ENCODE results near the gene MLXIP.
"Not testable (repeated sequence)": the region's sequence is repeated elsewhere in the genome, so short reads cannot be mapped to it uniquely, and the experiment has no call there.

Gene MLXIP

GRCh38 chr12:122097927-122098756, 19.6 kb downstream of the MLXIP start:
- peak; percentile 74 for DNase-seq

DNA sequence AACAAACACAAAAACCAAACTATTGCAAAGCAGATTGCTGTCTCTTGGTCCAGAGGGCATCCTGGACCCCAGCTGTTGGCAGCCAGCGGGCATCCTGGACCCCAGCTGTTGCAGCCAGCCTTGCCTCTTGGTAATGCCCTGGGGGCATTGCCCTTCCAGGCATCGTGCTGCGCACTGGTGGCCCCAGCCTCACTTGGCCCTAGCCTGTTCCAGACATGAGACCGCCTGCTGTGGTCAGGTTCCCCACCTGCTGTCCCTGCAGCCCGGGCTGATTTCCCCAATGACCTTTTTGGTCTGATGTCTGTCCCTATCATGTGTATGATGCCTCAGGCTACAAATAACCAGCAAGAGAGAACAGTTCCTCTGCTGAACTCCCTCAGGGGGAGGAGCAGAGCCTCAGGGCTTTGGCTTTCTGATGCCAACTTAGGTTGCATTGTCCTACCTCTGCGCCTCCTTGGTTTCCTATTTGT, 20.8 kb downstream of the MLXIP start:
- no peak for DNase-seq

DNA sequence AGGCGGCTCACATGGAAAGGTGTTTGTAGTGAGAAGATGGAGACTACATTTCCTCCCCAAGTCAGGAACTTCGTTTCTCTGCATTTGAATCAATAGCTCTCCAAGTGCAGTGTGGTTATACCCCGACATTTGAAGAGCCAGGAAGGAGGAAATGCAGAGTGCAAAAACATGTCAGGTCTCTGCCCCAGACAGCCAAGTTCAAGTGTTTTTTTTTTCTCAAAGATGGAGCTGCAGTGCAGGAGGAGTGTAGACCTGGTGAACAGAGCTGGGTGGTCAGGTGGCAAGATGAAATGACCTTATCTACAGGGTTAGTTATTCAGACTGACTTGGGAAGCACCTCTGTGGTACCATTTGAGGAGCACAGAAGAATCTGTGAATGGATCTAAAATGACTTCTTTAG, 21.3 kb downstream of the MLXIP start:
- DNase-seq = no peak

GRCh38 chr12:122100568-122100967, 22.0 kb downstream of the MLXIP start:
- DNase-seq = no peak

DNA sequence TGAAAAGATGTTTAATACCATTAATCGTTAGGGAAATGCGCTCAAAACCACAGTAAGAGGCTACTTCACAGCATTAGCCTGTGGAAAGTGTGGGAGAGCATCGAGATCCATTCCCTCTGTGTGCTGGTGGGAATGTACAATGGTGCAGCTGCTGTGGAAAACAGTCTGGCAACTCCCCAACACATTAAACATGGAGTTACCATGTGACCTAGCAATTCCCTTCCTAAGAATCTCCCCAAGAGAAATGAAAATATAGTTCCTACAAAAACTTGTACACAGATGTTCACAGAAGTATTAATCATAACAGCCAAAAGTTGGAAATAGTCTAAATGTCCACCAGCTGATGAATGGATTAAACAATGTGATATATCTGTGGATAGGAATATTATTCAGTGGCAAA, 23.8 kb downstream of the MLXIP start:
- no peak for DNase-seq

- no peak for DNase-seq
Observed at GRCh38 chr12:122104844-122105243, 26.3 kb downstream of the MLXIP start.

DNA sequence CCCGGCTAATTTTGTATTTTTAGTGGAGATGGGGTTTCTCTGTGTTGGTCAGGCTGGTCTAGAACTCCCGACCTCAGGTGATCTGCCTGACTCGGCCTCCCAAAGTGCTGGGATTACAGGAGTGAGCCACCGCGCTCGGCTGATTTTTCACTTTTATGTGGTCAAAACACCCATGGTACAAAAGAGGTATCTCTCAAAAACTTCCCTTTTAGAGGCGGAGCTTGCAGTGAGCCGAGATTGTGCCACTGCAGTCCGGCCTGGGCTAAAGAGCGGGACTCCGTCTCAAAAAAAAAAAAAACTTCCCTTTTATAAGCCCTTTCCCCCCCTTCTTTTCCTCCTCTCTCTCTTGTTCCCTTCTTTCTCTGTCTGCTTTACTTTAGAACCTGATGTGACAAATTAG, 26.9 kb downstream of the MLXIP start:
- not testable (repeated sequence) for DNase-seq

DNA sequence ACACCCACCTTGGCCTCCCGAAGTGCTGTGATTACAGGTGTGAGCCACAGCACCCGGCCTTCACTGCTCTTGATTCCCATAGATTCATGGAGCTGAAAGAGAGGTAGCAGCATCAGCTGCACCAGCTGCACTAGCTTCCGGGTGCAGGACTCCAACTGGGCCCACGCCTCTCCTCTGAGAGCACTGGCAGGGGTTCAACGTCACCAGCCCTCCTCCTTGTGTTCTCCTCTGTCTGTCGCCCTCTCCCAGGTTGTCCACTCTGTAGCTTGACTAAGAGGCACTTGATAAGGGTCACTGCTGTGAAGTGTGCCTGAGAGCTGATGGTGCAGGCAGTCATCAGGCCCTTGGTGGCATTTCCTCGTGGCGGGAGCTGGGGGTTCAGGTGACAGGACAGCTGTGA, 28.3 kb downstream of the MLXIP start:
- peak; percentile 89 for DNase-seq

DNA sequence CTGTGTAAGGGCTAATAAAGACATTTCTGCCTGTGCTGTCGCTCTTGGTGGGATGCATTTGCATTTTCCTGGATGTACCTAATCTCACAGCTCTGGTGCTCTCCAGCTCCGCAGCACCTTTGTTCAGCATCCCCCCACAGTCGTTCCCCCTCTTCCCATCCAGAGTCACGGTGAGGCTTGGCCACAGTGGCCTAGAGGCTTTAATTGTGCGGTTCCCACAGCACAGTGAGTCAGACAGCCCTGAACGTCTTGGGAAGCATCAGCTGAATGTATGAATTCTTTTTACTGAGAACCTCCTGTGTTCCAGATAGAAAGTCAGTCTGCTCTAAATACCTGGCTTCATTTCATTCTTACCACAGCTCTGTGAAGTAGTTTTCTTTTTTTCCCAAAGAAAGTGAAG, 28.7 kb downstream of the MLXIP start:
- no peak for DNase-seq

DNA sequence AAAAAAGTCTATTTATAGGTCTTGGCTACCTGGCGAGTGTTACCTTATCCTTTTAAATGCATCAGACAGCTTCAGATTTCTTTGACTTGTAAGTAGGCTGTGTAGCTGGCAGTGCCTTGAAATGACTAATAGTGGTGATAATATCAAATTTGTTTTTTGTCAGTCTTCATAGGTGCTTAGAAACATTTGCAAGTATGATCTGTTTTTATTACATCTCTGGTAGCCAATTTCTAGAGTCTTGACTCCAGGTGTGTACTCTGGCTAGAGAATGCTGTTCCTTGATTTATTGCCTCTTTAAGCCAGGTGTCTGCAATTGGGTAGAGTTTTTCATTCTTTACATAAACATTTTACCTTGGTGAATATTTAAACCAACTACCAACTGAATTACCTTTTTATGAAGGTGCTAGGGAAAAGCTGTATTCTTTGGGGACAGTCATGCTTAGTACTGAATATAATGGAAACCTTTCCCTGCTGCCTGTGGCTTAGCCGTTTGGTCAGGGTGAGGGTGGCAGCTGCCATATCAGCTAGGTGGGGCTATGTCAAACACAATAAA, 32.6 kb downstream of the MLXIP start:
- DNase-seq = peak; percentile 57

GRCh38 chr12:122116707-122117535, 38.4 kb downstream of the MLXIP start:
- peak; percentile 78 for DNase-seq

DNA sequence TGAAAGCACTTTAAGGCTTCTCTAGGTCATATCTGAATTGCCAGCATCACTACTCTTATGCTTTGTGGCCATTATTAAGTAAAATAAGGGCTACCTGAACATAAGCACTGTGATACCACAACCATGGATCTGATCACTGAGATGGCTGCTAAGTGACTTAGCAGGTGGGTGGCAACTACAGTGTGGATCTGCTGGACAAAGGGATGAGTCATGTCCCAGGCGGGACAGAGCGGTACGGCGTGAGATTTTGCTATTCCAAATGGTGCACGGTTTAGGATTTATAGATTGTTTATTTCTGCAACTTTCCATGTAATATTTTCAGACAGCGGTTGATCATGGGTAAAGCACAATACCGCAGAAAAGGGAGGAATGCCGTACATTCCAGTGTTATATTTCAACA, 39.4 kb downstream of the MLXIP start:
- no peak for DNase-seq

DNA sequence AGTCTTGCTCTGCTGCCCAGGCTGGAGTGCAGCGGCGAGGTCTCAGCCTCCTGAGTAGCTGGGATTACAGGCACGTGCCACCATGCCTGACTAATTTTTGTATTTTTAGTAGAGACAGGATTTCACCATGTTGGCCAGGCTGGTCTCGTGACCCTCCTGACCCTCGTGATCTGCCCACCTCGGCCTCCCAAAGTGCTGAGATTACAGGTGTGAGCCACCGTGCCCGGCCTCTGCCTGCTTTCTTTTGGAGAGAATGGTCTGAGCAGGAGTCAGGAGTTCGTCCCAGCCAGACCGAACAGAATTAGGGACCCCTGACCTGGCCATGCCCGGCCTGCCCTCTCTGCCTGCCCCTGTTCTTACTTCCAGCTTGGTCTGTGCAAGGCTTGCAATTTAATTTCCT, 42.8 kb downstream of the MLXIP start:
- not testable (repeated sequence) for DNase-seq

GRCh38 chr12:122121745-122122144, 43.2 kb downstream of the MLXIP start:
- DNase-seq = no peak

- DNase-seq = peak; percentile 76
Observed at GRCh38 chr12:122123051-122123760, 44.6 kb downstream of the MLXIP start.

DNA sequence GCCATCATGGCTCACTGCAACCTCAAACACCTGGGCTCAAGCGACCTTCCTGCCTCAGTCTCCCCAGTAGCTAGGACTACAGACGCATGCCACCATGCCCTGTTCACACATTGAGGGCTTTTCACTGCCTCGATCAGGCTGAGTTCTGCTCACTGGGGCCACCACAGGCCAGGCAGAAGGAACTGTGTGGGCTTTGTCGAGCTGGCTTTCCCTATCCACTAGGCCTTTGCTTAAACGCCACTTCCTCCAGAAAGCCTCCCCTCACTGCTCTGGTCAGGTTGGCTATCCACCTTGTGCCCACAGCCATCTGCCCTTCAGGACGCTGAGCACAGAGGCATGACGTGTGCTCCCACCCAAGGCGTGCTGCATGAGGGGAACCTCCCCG, 45.2 kb downstream of the MLXIP start:
- DNase-seq = no peak

- DNase-seq = no peak
Observed at GRCh38 chr12:122124370-122124769, 45.8 kb downstream of the MLXIP start.

DNA sequence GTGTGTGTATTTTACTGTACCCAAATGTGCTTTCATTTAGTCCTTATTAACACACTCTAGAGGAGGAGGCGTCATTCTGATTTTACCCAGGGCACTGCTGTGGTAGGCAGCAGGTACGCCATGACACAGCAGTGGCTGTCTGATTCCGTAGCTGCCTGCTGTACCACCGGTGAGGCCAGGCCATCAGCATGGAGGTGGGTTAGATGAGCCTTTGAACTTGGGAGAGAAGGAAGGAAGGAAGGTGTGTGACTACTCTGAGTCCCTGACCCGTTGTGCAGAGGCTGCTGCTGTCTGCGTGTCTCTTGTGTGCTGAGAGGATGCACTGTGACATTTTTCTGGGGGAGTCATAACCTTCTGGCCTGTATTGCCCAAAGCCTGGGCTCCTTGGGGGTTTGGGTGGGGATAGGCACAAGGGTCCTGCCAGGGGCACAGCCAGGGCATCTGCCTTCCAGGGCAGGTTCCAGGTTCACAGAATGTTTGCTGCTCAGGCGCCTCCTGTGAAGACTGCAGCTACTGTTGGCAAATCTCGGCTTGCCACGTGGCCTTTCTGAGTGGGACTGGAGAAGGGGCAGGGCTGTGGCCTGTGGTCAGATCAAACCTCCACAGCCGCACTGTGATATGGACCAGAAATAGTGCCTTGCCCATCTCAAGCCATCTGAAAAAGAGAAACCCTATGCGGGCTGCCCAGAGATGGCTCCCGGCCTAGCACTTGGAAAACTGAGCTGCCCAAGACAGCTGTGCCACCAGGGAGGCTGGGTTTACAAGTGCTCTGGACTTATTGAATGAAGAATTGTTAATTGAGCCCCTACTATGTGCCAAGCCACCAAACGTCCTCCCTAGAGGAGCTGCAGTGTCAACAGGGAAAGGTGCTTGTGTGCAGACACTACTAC, 47.1 kb downstream of the MLXIP start:
- no peak for DNase-seq

DNA sequence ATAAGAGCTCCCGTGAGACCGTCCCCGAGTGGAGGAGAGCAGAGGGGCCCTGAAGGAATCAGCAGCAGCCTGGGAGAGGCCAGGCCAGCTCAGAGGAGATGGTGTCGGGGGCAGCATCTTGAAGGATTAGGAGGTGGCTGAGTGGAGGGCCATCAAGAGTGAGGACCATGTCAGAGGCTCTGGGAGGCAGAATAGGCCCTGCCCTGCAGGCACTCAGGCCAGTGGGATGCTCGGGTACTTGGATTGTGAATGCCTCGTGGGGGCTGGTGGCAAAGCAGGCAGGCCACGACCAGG, 47.7 kb downstream of the MLXIP start:
- no peak for DNase-seq

- DNase-seq = no peak
Observed at GRCh38 chr12:122126713-122127597, 48.4 kb downstream of the MLXIP start.

DNA sequence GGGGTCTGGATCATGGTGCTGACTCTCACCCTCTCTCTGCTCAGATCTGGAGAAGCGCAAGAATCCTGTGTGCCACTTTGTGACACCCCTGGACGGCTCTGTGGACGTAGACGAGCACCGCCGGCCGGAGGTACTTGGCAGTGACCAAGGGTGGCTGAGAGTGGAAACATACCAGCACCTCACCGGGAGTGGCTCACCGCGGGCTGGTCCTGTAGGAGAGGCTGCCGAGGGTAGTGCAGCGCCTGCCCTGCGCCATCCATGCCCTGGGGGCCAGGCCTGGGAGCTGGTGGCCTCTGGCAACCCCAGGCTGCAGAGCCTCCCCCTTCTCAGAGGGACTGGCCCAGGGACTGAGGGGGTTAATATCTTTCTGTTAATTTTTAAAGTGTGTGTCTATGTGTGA, 49.3 kb downstream of the MLXIP start:
- no peak for DNase-seq
